ENCODE data around the gene ADAMTSL3.

The ADAMTSL3 gene

GRCh38 chr15:83713242-83713641 lies 59.3 kb downstream of the ADAMTSL3 start:
- TF ChIP-seq NFIC (IDR thresholded peaks at IDR 0.05), result no peak

GRCh38 chr15:83714939-83715628 lies 61.2 kb downstream of the ADAMTSL3 start:
- TF ChIP-seq USF1 (IDR thresholded peaks at IDR 0.05) (no peak), NFIC (IDR thresholded peaks at IDR 0.05) (no peak), TEAD4 (IDR thresholded peaks at IDR 0.05) (no peak), REST (IDR thresholded peaks at IDR 0.05; ENCODE audit: low read depth) (no peak), RAD21 (IDR thresholded peaks at IDR 0.05; ENCODE audit: low read depth) (no peak), FOXM1 (IDR thresholded peaks at IDR 0.05; ENCODE audit: borderline replicate concordance, low read depth) (no peak), YY1 (IDR thresholded peaks at IDR 0.05; ENCODE audit: low read depth) (no peak), CEBPB (IDR thresholded peaks at IDR 0.05) (no peak), EP300 (IDR thresholded peaks at IDR 0.05; ENCODE audit: borderline replicate concordance) (no peak), ZBTB7A (IDR thresholded peaks at IDR 0.05; ENCODE audit: low read depth) (no peak), TAF1 (IDR thresholded peaks at IDR 0.05; ENCODE audit: low read depth) (no peak), EGR1 (IDR thresholded peaks at IDR 0.05) (no peak), CREB1 (IDR thresholded peaks at IDR 0.05; ENCODE audit: low read depth) (no peak), TCF12 (IDR thresholded peaks at IDR 0.05; ENCODE audit: low read depth) (no peak), MAX (IDR thresholded peaks at IDR 0.05) (no peak)

GRCh38 chr15:83716605-83717004 lies 62.7 kb downstream of the ADAMTSL3 start:
- TF ChIP-seq TEAD4 (IDR thresholded peaks at IDR 0.05) (no peak), RAD21 (IDR thresholded peaks at IDR 0.05; ENCODE audit: low read depth) (no peak), NFIC (IDR thresholded peaks at IDR 0.05) (no peak), FOXM1 (IDR thresholded peaks at IDR 0.05; ENCODE audit: borderline replicate concordance, low read depth) (no peak), ZBTB7A (IDR thresholded peaks at IDR 0.05; ENCODE audit: low read depth) (no peak), TCF12 (IDR thresholded peaks at IDR 0.05; ENCODE audit: low read depth) (no peak), EGR1 (IDR thresholded peaks at IDR 0.05) (no peak), YY1 (IDR thresholded peaks at IDR 0.05; ENCODE audit: low read depth) (no peak), REST (IDR thresholded peaks at IDR 0.05; ENCODE audit: low read depth) (no peak), TAF1 (IDR thresholded peaks at IDR 0.05; ENCODE audit: low read depth) (no peak), CEBPB (IDR thresholded peaks at IDR 0.05) (no peak), CREB1 (IDR thresholded peaks at IDR 0.05; ENCODE audit: low read depth) (no peak)

- no peak for TF ChIP-seq TAF1 (IDR thresholded peaks at IDR 0.05; ENCODE audit: low read depth)
- TF ChIP-seq ZBTB7A (IDR thresholded peaks at IDR 0.05; ENCODE audit: low read depth), result no peak
- no peak for TF ChIP-seq CREB1 (IDR thresholded peaks at IDR 0.05; ENCODE audit: low read depth)
- TF ChIP-seq FOXM1 (IDR thresholded peaks at IDR 0.05; ENCODE audit: borderline replicate concordance, low read depth), result no peak
- no peak for TF ChIP-seq CEBPB (IDR thresholded peaks at IDR 0.05)
- no peak for TF ChIP-seq REST (IDR thresholded peaks at IDR 0.05; ENCODE audit: low read depth)
- TF ChIP-seq NFIC (IDR thresholded peaks at IDR 0.05), result no peak
- no peak for TF ChIP-seq EP300 (IDR thresholded peaks at IDR 0.05; ENCODE audit: borderline replicate concordance)
- no peak for TF ChIP-seq RAD21 (IDR thresholded peaks at IDR 0.05; ENCODE audit: low read depth)
- no peak for TF ChIP-seq YY1 (IDR thresholded peaks at IDR 0.05; ENCODE audit: low read depth)
- no peak for TF ChIP-seq USF1 (IDR thresholded peaks at IDR 0.05)
Observed at GRCh38 chr15:83717010-83717409, 63.1 kb downstream of the ADAMTSL3 start.

GRCh38 chr15:83720468-83720867 lies 66.5 kb downstream of the ADAMTSL3 start:
- TF ChIP-seq TCF12 (IDR thresholded peaks at IDR 0.05; ENCODE audit: low read depth) (no peak), EGR1 (IDR thresholded peaks at IDR 0.05) (no peak), TEAD4 (IDR thresholded peaks at IDR 0.05) (no peak)
